Ascending aorta (tissue), 2 donors: ENCODE results near the gene NELFA. TPM values are rescaled to one million over a fixed set of nuclear protein-coding genes. Genes with fewer than 3 reads are reported as not detected.
"Not testable (repeated sequence)": the region's sequence is repeated elsewhere in the genome, so short reads cannot be mapped to it uniquely, and the experiment has no call there.

Experiments
- DNase-seq, 2 donors: peaks; one replicate each; pipeline ENCODE4 v3.0.0-alpha.2; 2019; ENCODE audit warnings: low spot score in 2 of 2
- H3K27ac ChIP-seq, 2 donors: fragments of 200-600 bp; sonication (generic); one replicate each; pipeline ENCODE4 v1.5.1; 2016 to 2017; ENCODE audit warnings: mild to moderate bottlenecking in 1 of 2
- H3K27me3 ChIP-seq: fragments of 200-600 bp; sonication (generic); one replicate; pipeline ENCODE4 v1.5.1; 2017
- H3K36me3 ChIP-seq, 2 donors: fragments of 200-600 bp; sonication (generic); one replicate each; pipeline ENCODE4 v1.5.1; 2016
- H3K4me1 ChIP-seq, 2 donors: fragments of 200-600 bp; sonication (generic); one replicate each; pipeline ENCODE4 v1.5.1; 2016 to 2017; ENCODE audit warnings: mild to moderate bottlenecking in 1 of 2
- H3K4me3 ChIP-seq, 2 donors: fragments of 200-600 bp; sonication (generic); one replicate each; pipeline ENCODE4 v1.5.1; 2016 to 2017; ENCODE audit warnings: mild to moderate bottlenecking in 1 of 2
- H3K9me3 ChIP-seq, 2 donors: fragments of 200-600 bp; sonication (generic); one replicate each; pipeline ENCODE4 v1.5.1; 2016
- CTCF ChIP-seq, 3 experiments: fragments of 200-600 bp in 2 of 3; fragments of 450-650 bp in 1 of 3; sonication (generic) in 2 of 3; IDR thresholded peaks; one replicate each; pipeline ENCODE4 v1.5.1; 2016 to 2019; ENCODE audit warnings: antibody characterized with exemption in 3 of 3, mild to moderate bottlenecking in 1 of 3, moderate library complexity in 1 of 3
- intact Hi-C: fragments of 100-400 bp; cut with DNase I; formaldehyde crosslinking; loops from one replicate; pipeline ENCODE4 v1.15.1; 2023
- total RNA-seq: library from RNA; depleted of rRNA; stranded (reverse); fragments of >200 nt; gene quantifications from one replicate; pipeline ENCODE4 v1.1.0, GENCODE V29; 2016

The NELFA gene
- total RNA-seq, 1 donor from 2014 or later: 11.9 TPM

GRCh38 chr4:1998296-1998695 is 10.5 kb downstream of the NELFA start:
- peaks cover 3 to 19% of the 10 kb centered on the region in 2 donors for H3K9me3 ChIP-seq
- no peak for TF ChIP-seq CTCF (IDR thresholded peaks at IDR 0.05)
- H3K27ac ChIP-seq: no peak overlapping the region
- DNase-seq: no peak
- peaks cover 0 to 9% of the 10 kb centered on the region in 2 donors for H3K36me3 ChIP-seq
- intact Hi-C loops: no loop called here
- H3K4me3 ChIP-seq: no peak overlapping the region
- H3K4me1 ChIP-seq: no peaks in the 10 kb centered on the region
- H3K27me3 ChIP-seq: no peaks in the 10 kb centered on the region

- intact Hi-C loops: no loop called here
- H3K4me3 ChIP-seq: no peak overlapping the region
- no peak for TF ChIP-seq CTCF (IDR thresholded peaks at IDR 0.05)
These were observed 11.1 kb downstream of the NELFA start for GRCh38 chr4:1997712-1998111.

GRCh38 chr4:1996866-1997611 is 11.7 kb downstream of the NELFA start:
- no peak for TF ChIP-seq CTCF (IDR thresholded peaks at IDR 0.05)
- H3K27ac ChIP-seq: no peak overlapping the region
- intact Hi-C loops: no loop called here

More at GRCh38 chr4:1997712-1998111, 11.1 kb downstream of the NELFA start:
- Histone ChIP-seq H3K9me3 (peaks cover 3 to 19% of the 10 kb centered on the region in 2 donors), H3K36me3 (peaks cover 0 to 6% of the 10 kb centered on the region in 2 donors), H3K27me3 (no peaks in the 10 kb centered on the region), H3K27ac (no peak overlapping the region), H3K4me1 (no peaks in the 10 kb centered on the region)
- DNase-seq: no peak

GRCh38 chr4:1994938-1995337 is 13.8 kb downstream of the NELFA start:
- TF ChIP-seq CTCF (IDR thresholded peaks at IDR 0.05): no peak
- H3K36me3 ChIP-seq: peaks cover 11 to 21% of the 10 kb centered on the region in 2 donors
- intact Hi-C loops: no loop called here

More at GRCh38 chr4:1996866-1997611, 11.7 kb downstream of the NELFA start:
- no peak for DNase-seq
- Histone ChIP-seq H3K36me3 (peaks cover 0 to 6% of the 10 kb centered on the region in 2 donors), H3K27me3 (no peaks in the 10 kb centered on the region), H3K4me3 (no peak overlapping the region), H3K4me1 (no peaks in the 10 kb centered on the region), H3K9me3 (peaks cover 3 to 19% of the 10 kb centered on the region in 2 donors)

GRCh38 chr4:1993718-1994516 is 14.9 kb downstream of the NELFA start:
- H3K4me1 ChIP-seq, H3K27ac ChIP-seq, intact Hi-C loops, H3K27me3 ChIP-seq, H3K4me3 ChIP-seq: not testable (repeated sequence)
- Histone ChIP-seq H3K9me3 (peaks cover 0 to 12% of the 10 kb centered on the region in 2 donors), H3K36me3 (peaks cover 18 to 31% of the 10 kb centered on the region in 2 donors)
- peak in 1 of 2 donors; percentile 54 for DNase-seq

More at GRCh38 chr4:1994938-1995337, 13.8 kb downstream of the NELFA start:
- DNase-seq: peak in 1 of 2 donors; percentile 21
- no peaks in the 10 kb centered on the region for H3K4me1 ChIP-seq
- H3K27ac ChIP-seq: no peak overlapping the region
- peaks cover 3 to 14% of the 10 kb centered on the region in 2 donors for H3K9me3 ChIP-seq
- H3K27me3 ChIP-seq: no peaks in the 10 kb centered on the region
- H3K4me3 ChIP-seq: no peak overlapping the region

- H3K27me3 ChIP-seq: no peaks in the 10 kb centered on the region
- no peak overlapping the region for H3K4me3 ChIP-seq
- peaks cover 0 to 11% of the 10 kb centered on the region in 2 donors for H3K9me3 ChIP-seq
- H3K27ac ChIP-seq: no peak overlapping the region
- intact Hi-C loops: no loop called here
- DNase-seq: peak in 1 of 2 donors; percentile 44
- no peaks in the 10 kb centered on the region for H3K4me1 ChIP-seq
- no peak for TF ChIP-seq CTCF (IDR thresholded peaks at IDR 0.05)
- H3K36me3 ChIP-seq: peaks cover 26 to 39% of the 10 kb centered on the region in 2 donors
These were observed 15.6 kb downstream of the NELFA start for GRCh38 chr4:1993169-1993516.
